Measurements from ENCODE around the gene AIG1.
"Not testable (repeated sequence)": the region's sequence is repeated elsewhere in the genome, so short reads cannot be mapped to it uniquely, and the experiment has no call there.

AIG1 gene

GRCh38 chr6:143234734-143235133 lies 174.0 kb downstream of the AIG1 start:
- DNase-seq (ENCODE audit: low spot score): no peak

DNA sequence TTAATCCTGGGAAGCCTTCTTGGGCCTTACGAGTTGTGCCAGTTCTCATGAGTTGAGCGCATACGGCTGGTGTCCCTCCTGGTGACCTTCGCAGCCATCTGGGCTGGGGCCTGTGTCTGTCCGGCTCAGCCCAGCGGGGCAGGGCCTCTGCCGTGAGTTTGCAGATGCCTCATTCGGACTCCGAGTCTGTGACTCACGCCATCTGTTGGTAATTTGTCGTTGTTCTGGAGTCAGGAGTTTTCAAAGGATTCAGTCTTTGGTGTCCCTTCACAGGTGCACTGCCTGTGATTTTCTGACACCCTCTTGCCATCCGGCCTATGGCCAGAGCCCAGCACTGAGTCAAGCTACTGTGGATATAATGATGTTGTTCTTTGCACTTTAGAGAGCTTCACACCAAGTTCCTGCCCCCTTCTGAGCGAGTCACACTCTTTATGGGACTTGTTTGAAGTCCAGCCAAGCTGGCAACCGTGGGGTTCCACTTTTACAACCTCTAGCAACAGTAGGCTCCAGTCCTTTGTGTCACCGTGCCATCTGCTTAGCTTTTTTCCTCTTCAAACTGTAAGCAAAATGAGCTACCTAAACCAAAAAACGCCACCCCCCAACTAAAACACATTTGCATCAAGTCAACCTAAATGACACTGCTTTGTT lies 175.6 kb downstream of the AIG1 start:
- DNase-seq (ENCODE audit: low spot score): no peak

- no peak for DNase-seq (ENCODE audit: low spot score)
Observed at GRCh38 chr6:143238306-143238705, 177.6 kb downstream of the AIG1 start.

DNA sequence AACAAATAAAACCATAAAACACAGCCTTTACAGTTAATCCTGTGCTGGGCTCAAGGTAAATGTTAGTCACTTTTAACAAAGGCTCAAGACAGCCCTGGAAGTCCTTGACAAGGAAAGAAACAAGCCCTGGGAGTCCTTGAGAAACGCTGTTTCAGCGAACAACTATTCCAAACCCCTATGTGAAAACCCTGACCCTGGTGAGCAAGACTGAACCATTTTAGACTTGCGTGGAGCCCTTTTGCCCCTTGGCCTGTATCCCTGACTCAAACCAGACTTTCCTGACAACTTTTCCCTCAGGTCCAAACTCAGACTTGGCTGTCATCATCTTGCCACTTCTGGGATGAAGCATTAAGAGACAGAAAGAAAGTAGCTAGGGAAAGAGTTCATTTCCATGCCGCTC lies 180.4 kb downstream of the AIG1 start:
- no peak for DNase-seq (ENCODE audit: low spot score)

- DNase-seq (ENCODE audit: low spot score): no peak
Observed at GRCh38 chr6:143241911-143242310, 181.2 kb downstream of the AIG1 start.

- DNase-seq (ENCODE audit: low spot score): no peak
Observed at GRCh38 chr6:143243786-143244185, 183.1 kb downstream of the AIG1 start.

- DNase-seq (ENCODE audit: low spot score): no peak
Observed at GRCh38 chr6:143245656-143246055, 185.0 kb downstream of the AIG1 start.

DNA sequence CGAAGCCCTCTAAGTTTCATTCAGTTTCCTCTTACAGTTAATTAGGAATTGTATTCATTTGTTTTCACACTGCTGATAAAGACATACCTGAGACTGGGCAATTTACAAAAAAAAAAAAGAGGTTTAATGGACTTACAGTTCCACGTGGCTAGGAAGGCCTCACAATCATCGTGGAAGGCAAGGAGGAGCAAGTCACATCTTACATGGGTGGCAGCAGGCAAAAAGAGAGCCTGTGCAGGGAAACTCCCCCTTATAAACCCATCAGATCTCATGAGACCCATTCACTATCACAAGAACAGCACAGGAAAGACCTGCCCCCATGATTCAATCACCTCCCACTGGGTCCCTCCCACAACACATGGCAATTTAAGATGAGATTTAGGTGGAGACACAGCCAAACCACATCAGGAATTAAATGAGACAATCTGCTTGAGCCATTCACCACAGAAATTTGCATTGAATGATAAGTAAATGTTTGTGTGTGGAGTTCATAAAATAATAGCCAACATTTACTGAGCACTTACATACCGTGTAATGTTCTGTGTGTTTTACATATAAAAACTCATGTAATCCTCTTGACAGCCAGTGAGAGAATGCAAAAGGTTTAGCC lies 185.6 kb downstream of the AIG1 start:
- not testable (repeated sequence) for DNase-seq (ENCODE audit: low spot score)

DNA sequence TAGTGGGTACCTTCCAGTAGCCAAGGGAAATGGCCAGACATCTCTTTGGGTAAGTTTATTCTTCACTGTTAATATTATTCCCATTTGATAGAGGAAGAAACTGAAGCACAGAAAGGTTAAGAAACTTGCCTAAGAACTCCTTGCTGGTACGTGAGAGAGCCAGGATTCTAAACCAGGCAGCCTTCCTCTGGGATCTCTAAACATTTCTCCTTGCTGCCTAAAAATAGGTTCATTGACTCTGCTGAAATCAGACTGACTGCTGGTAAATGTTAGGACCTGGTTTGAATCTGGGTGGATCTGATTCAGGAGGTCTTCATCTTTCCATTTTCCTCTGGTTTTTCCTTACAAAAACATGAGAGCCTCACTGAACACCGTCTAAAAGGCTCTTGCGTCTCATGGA lies 186.9 kb downstream of the AIG1 start:
- no peak for DNase-seq (ENCODE audit: low spot score)

- DNase-seq (ENCODE audit: low spot score): no peak
Observed at GRCh38 chr6:143248359-143248758, 187.7 kb downstream of the AIG1 start.

DNA sequence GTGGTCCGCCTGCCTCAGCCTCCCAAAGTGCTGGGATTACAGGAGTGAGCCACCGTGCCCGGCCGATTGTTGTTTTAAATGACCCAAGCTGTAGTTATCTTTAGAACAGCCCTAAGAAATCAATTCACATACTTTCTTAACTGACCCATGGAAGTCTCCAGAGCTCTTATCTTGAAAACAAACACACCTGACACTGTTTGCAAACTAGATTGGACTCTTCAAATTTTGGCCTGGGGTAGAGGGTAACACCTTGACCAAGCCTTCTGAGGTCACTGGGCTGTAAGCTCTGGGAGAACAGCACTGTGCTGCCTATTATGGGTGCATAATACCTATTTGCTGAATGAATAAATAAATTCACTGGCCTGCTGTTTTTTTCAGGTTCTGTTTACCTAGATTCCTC lies 190.6 kb downstream of the AIG1 start:
- DNase-seq (ENCODE audit: low spot score): no peak

GRCh38 chr6:143252961-143253360 lies 192.3 kb downstream of the AIG1 start:
- DNase-seq (ENCODE audit: low spot score): no peak

- DNase-seq (ENCODE audit: low spot score): no peak
Observed at GRCh38 chr6:143253586-143253985, 192.9 kb downstream of the AIG1 start.

- no peak for DNase-seq (ENCODE audit: low spot score)
Observed at GRCh38 chr6:143258945-143259344, 198.3 kb downstream of the AIG1 start.

DNA sequence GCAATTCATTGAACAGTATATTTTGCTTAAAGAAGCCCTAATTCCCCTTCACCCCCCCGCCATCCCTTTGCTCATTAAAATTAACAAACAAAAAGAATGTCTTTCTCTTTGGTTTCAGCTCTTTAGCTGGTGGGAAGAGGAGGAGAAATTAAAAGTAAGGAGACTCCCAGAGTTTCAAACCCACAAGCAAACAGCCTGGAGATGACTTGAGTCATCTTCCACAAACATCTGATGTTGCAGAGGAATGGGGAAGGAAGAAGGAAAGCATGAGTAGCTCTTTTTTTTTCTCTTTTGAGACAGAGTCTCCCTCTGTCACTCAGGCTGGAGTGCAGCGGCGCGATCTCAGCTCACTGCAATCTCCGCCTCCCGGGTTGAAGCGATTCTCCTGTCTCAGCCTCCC lies 200.2 kb downstream of the AIG1 start:
- DNase-seq (ENCODE audit: low spot score): no peak

DNA sequence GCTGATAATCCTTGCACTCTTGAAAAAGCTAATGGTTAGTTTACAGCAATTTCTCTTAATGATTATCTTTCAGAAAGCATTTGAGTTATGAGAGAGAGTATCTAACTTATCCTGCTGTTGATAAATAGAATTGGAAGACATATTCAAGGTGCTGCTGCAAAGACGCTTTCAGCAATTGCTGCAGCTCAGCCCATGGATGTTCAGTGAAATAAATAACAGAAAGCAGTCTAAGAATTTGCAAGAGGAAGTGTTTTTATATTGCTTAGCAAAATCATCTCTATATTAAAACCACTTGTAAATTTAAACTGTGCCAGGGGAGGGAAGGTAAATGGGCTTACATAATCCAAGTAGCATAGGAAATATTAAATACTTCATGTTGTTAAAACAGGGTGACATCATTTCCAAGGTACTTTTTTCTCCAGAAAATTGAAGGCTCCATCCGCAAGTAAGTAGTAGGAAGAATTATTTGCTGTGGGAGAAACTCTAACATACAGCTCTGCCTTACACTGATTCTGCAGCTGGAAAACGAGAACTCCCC lies 201.3 kb downstream of the AIG1 start:
- DNase-seq (ENCODE audit: low spot score): no peak

GRCh38 chr6:143262859-143263258 lies 202.2 kb downstream of the AIG1 start:
- DNase-seq (ENCODE audit: low spot score): no peak

- DNase-seq (ENCODE audit: low spot score): no peak
Observed at GRCh38 chr6:143264379-143264778, 203.7 kb downstream of the AIG1 start.

- no peak for DNase-seq (ENCODE audit: low spot score)
Observed at GRCh38 chr6:143264986-143265764, 204.5 kb downstream of the AIG1 start.

GRCh38 chr6:143267760-143268159 lies 207.1 kb downstream of the AIG1 start:
- no peak for DNase-seq (ENCODE audit: low spot score)

- no peak for DNase-seq (ENCODE audit: low spot score)
Observed at GRCh38 chr6:143268439-143268838, 207.8 kb downstream of the AIG1 start.

- no peak for DNase-seq (ENCODE audit: low spot score)
Observed at GRCh38 chr6:143270026-143270425, 209.3 kb downstream of the AIG1 start.

GRCh38 chr6:143271024-143271423 lies 210.3 kb downstream of the AIG1 start:
- DNase-seq (ENCODE audit: low spot score): no peak
